HEK293 (cell line): ENCODE data around the gene FKBP14.

Experiments
- CTCF ChIA-PET: fragments of 350-600 bp; formaldehyde crosslinking; extraction: SDS; loops from one replicate; lab custom pipeline; 2021; ENCODE audit warnings: antibody characterized with exemption; lab: Yijun Ruan, JAX
- POLR2A ChIA-PET: fragments of 300-600 bp; formaldehyde crosslinking; extraction: SDS; loops from one replicate; lab custom pipeline; 2020; ENCODE audit warnings: antibody characterized with exemption, inconsistent platforms; lab: Yijun Ruan, JAX
- H3K27ac ChIP-seq: fragments of 200-500 bp; sonication (Bioruptor generic); 2 replicates; pipeline ENCODE4 v1.5.1; 2014; ENCODE audit warnings: low read depth, low read length, control low read depth, inconsistent platforms; ENCODE audit errors: extremely low read depth
- H3K36me3 ChIP-seq, 2 experiments: fragments of 200-500 bp in 1 of 2; sonication (Bioruptor generic) in 1 of 2; 1 replicate in 1 of 2; 2 replicates in 1 of 2; pipeline ENCODE4 v1.5.1; 2014 to 2017; ENCODE audit warnings: inconsistent platforms in 2 of 2, low read length in 2 of 2; ENCODE audit not compliant: control insufficient read depth in 2 of 2, insufficient read depth in 1 of 2
- H3K4me1 ChIP-seq: fragments of 200-500 bp; sonication (Bioruptor generic); 2 replicates; pipeline ENCODE4 v1.5.1; 2014; ENCODE audit warnings: mild to moderate bottlenecking, low read length, inconsistent platforms; ENCODE audit not compliant: control insufficient read depth, insufficient read depth
- H3K4me3 ChIP-seq: 2 replicates; pipeline ENCODE4 v1.5.1; 2011; ENCODE audit warnings: low read depth, mild to moderate bottlenecking, control low read depth, low read length, moderate library complexity
- H3K9me3 ChIP-seq: fragments of 200-500 bp; sonication (Bioruptor generic); 2 replicates; pipeline ENCODE4 v1.5.1; 2014; ENCODE audit warnings: low read depth, low read length, inconsistent platforms; ENCODE audit not compliant: control insufficient read depth, insufficient read depth
- REPIN1 ChIP-seq: fragments of 450-650 bp; formaldehyde crosslinking; IDR thresholded peaks from 2 replicates; pipeline ENCODE4 v1.5.1; 2017; ENCODE audit warnings: missing biosample characterization, missing genetic modification characterization, low read depth
- SCRT1 ChIP-seq: fragments of 450-650 bp; formaldehyde crosslinking; IDR thresholded peaks from 2 replicates; pipeline ENCODE4 v1.5.1; 2016; ENCODE audit warnings: missing biosample characterization, missing genetic modification characterization, borderline replicate concordance
- SETDB1 ChIP-seq: IDR thresholded peaks from one replicate; pipeline ENCODE4 v1.6.1; 2017; ENCODE audit warnings: mild to moderate bottlenecking, low read length, moderate library complexity, mixed read lengths; ENCODE audit not compliant: insufficient read length
- SP2 ChIP-seq: fragments of 450-650 bp; formaldehyde crosslinking; IDR thresholded peaks from 2 replicates; pipeline ENCODE4 v1.5.1; 2016; ENCODE audit warnings: missing biosample characterization, missing genetic modification characterization
- TSHZ1 ChIP-seq: fragments of 450-650 bp; formaldehyde crosslinking; IDR thresholded peaks from 2 replicates; pipeline ENCODE4 v1.5.1; 2016; ENCODE audit warnings: missing biosample characterization, missing genetic modification characterization, borderline replicate concordance
- ZBTB44 ChIP-seq: fragments of 450-650 bp; IDR thresholded peaks from 2 replicates; pipeline ENCODE4 v1.5.1; 2018; ENCODE audit warnings: missing biosample characterization, mild to moderate bottlenecking, missing genetic modification characterization
- ZNF133 ChIP-seq: fragments of 450-650 bp; formaldehyde crosslinking; IDR thresholded peaks from 2 replicates; pipeline ENCODE4 v1.5.1; 2016; ENCODE audit warnings: missing biosample characterization, missing genetic modification characterization
- ZNF155 ChIP-seq: fragments of 450-650 bp; formaldehyde crosslinking; IDR thresholded peaks from 2 replicates; pipeline ENCODE4 v1.5.1; 2016; ENCODE audit warnings: missing biosample characterization, missing genetic modification characterization
- ZNF18 ChIP-seq: fragments of 450-650 bp; formaldehyde crosslinking; IDR thresholded peaks from 2 replicates; pipeline ENCODE4 v1.5.1; 2016; ENCODE audit warnings: missing biosample characterization, missing genetic modification characterization
- ZNF248 ChIP-seq: fragments of 450-650 bp; formaldehyde crosslinking; IDR thresholded peaks from 2 replicates; pipeline ENCODE4 v1.5.1; 2017; ENCODE audit warnings: missing biosample characterization, missing genetic modification characterization
- ZNF302 ChIP-seq: fragments of 450-650 bp; formaldehyde crosslinking; IDR thresholded peaks from 2 replicates; pipeline ENCODE4 v1.5.1; 2016; ENCODE audit warnings: missing biosample characterization, missing genetic modification characterization, low read depth
- ZNF350 ChIP-seq: fragments of 450-650 bp; formaldehyde crosslinking; IDR thresholded peaks from 2 replicates; pipeline ENCODE4 v1.5.0; 2017; ENCODE audit warnings: missing biosample characterization, mild to moderate bottlenecking, missing genetic modification characterization
- ZNF394 ChIP-seq: fragments of 450-650 bp; formaldehyde crosslinking; IDR thresholded peaks from 2 replicates; pipeline ENCODE4 v1.5.1; 2016; ENCODE audit warnings: missing biosample characterization, missing genetic modification characterization, mild to moderate bottlenecking, moderate library complexity, borderline replicate concordance
- ZNF548 ChIP-seq: fragments of 450-650 bp; formaldehyde crosslinking; IDR thresholded peaks from 2 replicates; pipeline ENCODE4 v1.5.1; 2016; ENCODE audit warnings: missing biosample characterization, missing genetic modification characterization
- ZNF596 ChIP-seq: fragments of 450-650 bp; IDR thresholded peaks from 2 replicates; pipeline ENCODE4 v1.5.0; 2018; ENCODE audit warnings: missing biosample characterization, mild to moderate bottlenecking, missing genetic modification characterization, moderate library complexity
- ZNF610 ChIP-seq: fragments of 450-650 bp; formaldehyde crosslinking; IDR thresholded peaks from 2 replicates; pipeline ENCODE4 v1.5.1; 2016; ENCODE audit warnings: missing biosample characterization, missing genetic modification characterization, borderline replicate concordance
- ZNF76 ChIP-seq: fragments of 450-650 bp; formaldehyde crosslinking; IDR thresholded peaks from 2 replicates; pipeline ENCODE4; 2016; ENCODE audit warnings: low read depth, missing biosample characterization, missing genetic modification characterization, borderline replicate concordance
- TF ChIP-seq, protein P1 (sequence below): fragments of 450-650 bp; formaldehyde crosslinking; IDR thresholded peaks from 2 replicates; pipeline ENCODE4 v1.5.1; 2016; ENCODE audit warnings: missing biosample characterization, missing genetic modification characterization
- TF ChIP-seq, protein P2 (sequence below): fragments of 450-650 bp; formaldehyde crosslinking; IDR thresholded peaks from 2 replicates; pipeline ENCODE4 v1.5.1; 2016; ENCODE audit warnings: missing biosample characterization, missing genetic modification characterization

FKBP14 gene

GRCh38 chr7:29977886-29978651 is 48.4 kb downstream of the FKBP14 start:
- ChIA-PET POLR2A (interaction anchor here (1.2 kb wide), 1 partner anchor 10 kb away, joined by 3 read pairs; no protein-coding TSS in a partner anchor), CTCF (interaction anchor here (0.9 to 1.6 kb wide), 4 partner anchors 9 to 84 kb away, joined by 3 to 5 read pairs (median 4); no protein-coding TSS in a partner anchor)
- Histone ChIP-seq H3K9me3 (no peaks in the 10 kb centered on the region), H3K36me3 (peaks cover 0 to 9% of the 10 kb centered on the region in 2 experiments; a peak in 1 of 3 replicates), H3K4me3 (no peak overlapping the region), H3K27ac (no peak overlapping the region), H3K4me1 (no peaks in the 10 kb centered on the region)
- TF ChIP-seq ZNF155 (tag by site-specific recombination) (no peak), ZNF596 (no peak), SCRT1 (tag by site-specific recombination) (no peak), ZNF548 (no peak), ZBTB44 (tag by site-specific recombination) (no peak), ZNF133 (no peak), ZNF18 (no peak), ZNF248 (tag by site-specific recombination) (no peak), SETDB1 (no peak), ZNF302 (tag by site-specific recombination) (no peak), ZNF76 (tag by site-specific recombination) (no peak), REPIN1 (tag by site-specific recombination) (no peak), ZNF610 (tag by site-specific recombination) (no peak), TSHZ1 (no peak), ZNF394 (tag by site-specific recombination) (no peak), ZNF350 (tag by site-specific recombination) (no peak), SP2 (tag by site-specific recombination) (no peak)
- TF ChIP-seq, protein P1, sequence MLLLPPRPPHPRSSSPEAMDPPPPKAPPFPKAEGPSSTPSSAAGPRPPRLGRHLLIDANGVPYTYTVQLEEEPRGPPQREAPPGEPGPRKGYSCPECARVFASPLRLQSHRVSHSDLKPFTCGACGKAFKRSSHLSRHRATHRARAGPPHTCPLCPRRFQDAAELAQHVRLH (tag by site-specific recombination): no peak
- TF ChIP-seq, protein P2, sequence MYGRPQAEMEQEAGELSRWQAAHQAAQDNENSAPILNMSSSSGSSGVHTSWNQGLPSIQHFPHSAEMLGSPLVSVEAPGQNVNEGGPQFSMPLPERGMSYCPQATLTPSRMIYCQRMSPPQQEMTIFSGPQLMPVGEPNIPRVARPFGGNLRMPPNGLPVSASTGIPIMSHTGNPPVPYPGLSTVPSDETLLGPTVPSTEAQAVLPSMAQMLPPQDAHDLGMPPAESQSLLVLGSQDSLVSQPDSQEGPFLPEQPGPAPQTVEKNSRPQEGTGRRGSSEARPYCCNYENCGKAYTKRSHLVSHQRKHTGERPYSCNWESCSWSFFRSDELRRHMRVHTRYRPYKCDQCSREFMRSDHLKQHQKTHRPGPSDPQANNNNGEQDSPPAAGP (tag by site-specific recombination): no peak
